Measurements from ENCODE around the gene BANF2. TPM values are rescaled to one million over a fixed set of nuclear protein-coding genes. Genes with fewer than 3 reads are reported as not detected.

The BANF2 gene
- total and polyA plus RNA-seq, 2 of the 4 experiments (the other 2 are of a cell fraction), result not detected

- no peak overlapping the region for H3K14ac ChIP-seq (replicated peaks; ENCODE audit: low read depth, low read length)
- H3K4me1 ChIP-seq (ENCODE audit: control insufficient read depth, insufficient read depth, low read length), result 0 out of 2 replicates have a peak, but pooled peaks cover 2% of the 10 kb centered on the region
- H3K79me1 ChIP-seq (ENCODE audit: low read depth in 1 of 2, low read length in 2 of 2), result no peaks in the 10 kb centered on the region
- in situ Hi-C loops (cut with MboI; ENCODE audit: low sequenced_read_pairs) (no loop called here), intact Hi-C loops (cut with micrococcal nuclease) (no loop called here), dilution Hi-C loops (cut with HindIII; ENCODE audit: low sequenced_read_pairs, unreplicated experiment) (no loop called here)
- no peak for ATAC-seq (ENCODE audit: low read depth)
- TF ChIP-seq SMC3 (IDR thresholded peaks at IDR 0.05; ENCODE audit: low read depth, low read length), result no peak
- no peak for TF ChIP-seq CTCF (conservative IDR thresholded peaks at IDR 0.05; ENCODE audit: low read depth, low read length)
- no peak for TF ChIP-seq POLR2A (IDR thresholded peaks at IDR 0.05; ENCODE audit: low read depth, low read length)
- TF ChIP-seq RCOR1 (IDR thresholded peaks at IDR 0.05; ENCODE audit: insufficient replicate concordance, low read length), result no peak
- no peak for TF ChIP-seq RFX5 (IDR thresholded peaks at IDR 0.05; ENCODE audit: low read depth, low read length)
- TF ChIP-seq FOS (IDR thresholded peaks at IDR 0.05; ENCODE audit: low read depth, low read length), result no peak
- TF ChIP-seq NFE2L2 (IDR thresholded peaks at IDR 0.05; ENCODE audit: low read depth, low read length), result no peak
- TF ChIP-seq BHLHE40 (IDR thresholded peaks at IDR 0.05; ENCODE audit: low read depth, low read length), result no peak
- no peak for TF ChIP-seq CHD1 (IDR thresholded peaks at IDR 0.05; ENCODE audit: low read depth, low read length)
- no peak for TF ChIP-seq MAFK (IDR thresholded peaks at IDR 0.05; ENCODE audit: low read depth, low read length)
- no peak overlapping the region for H3K4me3 ChIP-seq (ENCODE audit: insufficient read depth, low read depth, low read length)
- ChIA-PET POLR2A (ENCODE audit: unreplicated experiment) (no interaction called here), CTCF (interaction anchor here (0.5 to 0.6 kb wide), 2 partner anchors 47 to 633 kb away, joined by 3 to 6 read pairs; no protein-coding TSS in a partner anchor)
- DNase-seq, result no peak
- H3K23ac ChIP-seq (ENCODE audit: low read depth, low read length), result no peak overlapping the region
- H3K4ac ChIP-seq (ENCODE audit: low read depth, low read length), result no peak overlapping the region
- H3K9me1 ChIP-seq (ENCODE audit: insufficient read depth, low read length), result no peaks in the 10 kb centered on the region; the same call in 1 of the 2 replicates
- no peak overlapping the region for H4K91ac ChIP-seq (ENCODE audit: insufficient read depth, low read depth, low read length)
- H3K36me3 ChIP-seq (ENCODE audit: control insufficient read depth, insufficient read depth, low read length), result no peaks in the 10 kb centered on the region
- no peak overlapping the region for H2BK120ac ChIP-seq (ENCODE audit: low read depth, low read length)
- H2AK5ac ChIP-seq (ENCODE audit: low read depth, low read length), result no peak overlapping the region
- no peaks in the 10 kb centered on the region for H4K20me1 ChIP-seq (ENCODE audit: insufficient read depth, low read length)
- 73% methylated on average over 4 of the region's 13 CpGs; no CpG with 5 or more reads in 1 of the 2 experiments for WGBS, 2 experiments (ENCODE audit: extremely low coverage in 2 of 2, insufficient read length in 1 of 2)
- no peak overlapping the region for H4K8ac ChIP-seq (ENCODE audit: low read depth in 2 of 2, low read length in 2 of 2)
- H3K18ac ChIP-seq (ENCODE audit: low read depth, low read length), result no peak overlapping the region
- H3K9ac ChIP-seq (ENCODE audit: low read depth, low read length), result no peak overlapping the region
- no peak overlapping the region for H2BK20ac ChIP-seq (ENCODE audit: low read depth, low read length)
- H2BK15ac ChIP-seq (ENCODE audit: low read depth, low read length), result no peak overlapping the region
- H2BK5ac ChIP-seq (ENCODE audit: low read depth, low read length, poor library complexity, severe bottlenecking), result no peak overlapping the region
- no TSS peak for BruUV-seq (replicated peaks)
- H3K27me3 ChIP-seq (ENCODE audit: control insufficient read depth, insufficient read depth, low read length), result peaks cover 23% of the 10 kb centered on the region
- H3K4me2 ChIP-seq (ENCODE audit: low read depth, low read length), result no peak overlapping the region
- no peak overlapping the region for H2AK9ac ChIP-seq (replicated peaks; ENCODE audit: low read depth, low read length, poor library complexity)
- no peak overlapping the region for H3K27ac ChIP-seq (ENCODE audit: insufficient read depth, low read length)
- H2AFZ ChIP-seq (replicated peaks; ENCODE audit: low read length, poor library complexity), result no peak overlapping the region
- H3K56ac ChIP-seq (ENCODE audit: extremely low read depth, insufficient read depth, low read length), result no peak overlapping the region
- no peaks in the 10 kb centered on the region for H3K9me3 ChIP-seq (ENCODE audit: control insufficient read depth, insufficient read depth, low read length)
- no peak overlapping the region for H4K5ac ChIP-seq (ENCODE audit: low read depth, low read length)
These were observed 25.5 kb downstream of the BANF2 start for GRCh38 chr20:17725094-17725835.

Data from IMR-90 (cell line).